Stimulated activated CD4-positive, alpha-beta T cell treated with anti-CD3 and anti-CD28 coated beads, TNF-alpha, amount 100 ng/mL, for 4 hours (primary cell): Measurements from ENCODE around the gene TSR3.
A peak's percentile ranks its signal among the peaks of the same experiment; 100 is the strongest.

ENCODE experiments used
- DNase-seq, 3 experiments: peaks; one replicate each; pipeline ENCODE4 v3.0.0-alpha.2; 2020; ENCODE audit warnings: low read depth in 3 of 3

Gene TSR3

DNA sequence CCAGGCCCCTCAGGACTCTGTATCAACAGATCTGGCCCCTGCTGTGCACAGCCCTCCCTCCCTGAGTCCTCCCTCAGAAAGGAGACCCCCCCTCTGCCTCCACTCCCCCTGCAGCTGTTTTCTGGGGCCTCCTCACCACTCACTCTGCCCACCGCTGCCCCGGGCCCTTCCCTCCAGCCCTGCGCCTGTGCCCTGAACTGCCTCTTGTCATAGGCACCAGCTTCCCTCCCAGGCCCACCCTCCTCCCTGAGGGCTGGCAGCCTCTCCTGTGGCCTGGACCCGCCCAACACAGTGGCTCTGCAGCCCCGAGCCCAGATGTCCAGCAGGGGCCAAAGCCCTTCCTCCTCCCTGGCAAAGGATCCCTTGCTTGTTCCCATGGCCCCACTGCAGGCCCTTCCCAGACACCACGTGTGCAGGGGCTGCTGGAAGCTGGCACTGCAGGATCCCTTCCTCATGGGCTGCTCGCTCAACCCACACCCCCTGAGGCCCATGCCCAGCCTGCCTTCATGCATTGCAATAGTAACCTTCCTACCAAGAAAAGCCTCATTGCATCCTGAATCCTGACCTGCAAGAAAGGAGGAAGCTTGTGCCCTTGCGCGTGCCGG lies 25.8 kb upstream of the TSR3 start:
- DNase-seq, result no peak

GRCh38 chr16:1375741-1376410 lies 24.2 kb upstream of the TSR3 start:
- DNase-seq, result no peak

DNA sequence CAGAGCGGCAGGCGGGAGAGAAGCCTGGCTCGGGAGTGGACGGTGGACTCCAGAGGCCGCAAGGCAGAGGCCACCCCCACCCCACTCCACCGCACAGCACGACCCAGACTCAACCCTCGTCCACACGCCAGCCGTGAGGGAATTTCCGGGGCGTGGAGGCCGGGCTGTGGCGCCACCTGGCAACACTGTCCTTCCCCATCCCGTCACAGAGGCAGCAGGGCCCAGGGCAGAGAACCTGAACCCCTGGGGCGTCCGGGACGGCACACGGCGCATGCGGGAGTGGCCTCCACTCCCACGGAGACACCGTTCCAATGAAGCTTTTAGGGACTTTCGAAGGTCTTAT lies 23.6 kb upstream of the TSR3 start:
- no peak for DNase-seq

GRCh38 chr16:1374418-1375297 lies 23.0 kb upstream of the TSR3 start:
- DNase-seq, result no peak

DNA sequence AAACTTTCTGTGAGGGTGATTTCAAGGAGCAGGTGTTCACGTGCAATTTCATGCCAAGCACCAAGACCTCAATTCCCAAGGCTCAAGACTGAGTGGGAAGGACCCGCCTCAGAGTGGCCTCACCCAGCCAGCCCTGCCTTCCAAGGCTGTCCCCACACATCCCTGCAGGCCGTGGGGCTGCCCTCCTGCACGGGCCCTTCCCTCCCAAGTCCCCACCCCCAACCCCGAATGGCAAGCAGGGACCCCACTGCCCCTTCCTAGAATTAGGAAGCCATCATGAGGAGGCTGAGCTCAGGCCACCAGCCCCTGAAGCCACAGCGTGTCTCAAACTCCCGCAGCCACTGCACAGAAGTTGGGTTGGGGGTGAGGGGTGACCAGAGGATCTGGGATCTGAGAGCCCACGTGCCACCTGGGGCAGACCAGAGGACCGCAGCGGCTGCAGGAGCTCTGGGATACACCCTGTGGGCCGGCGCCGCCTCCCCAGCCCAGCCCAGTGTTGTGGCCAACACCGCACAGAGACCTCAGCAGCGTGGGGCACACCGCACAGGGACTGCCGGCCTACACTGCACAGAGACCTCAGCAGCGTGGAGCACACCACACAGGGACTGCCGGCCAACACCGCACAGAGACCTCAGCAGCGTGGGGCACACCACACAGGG lies 20.7 kb upstream of the TSR3 start:
- no peak for DNase-seq

DNA sequence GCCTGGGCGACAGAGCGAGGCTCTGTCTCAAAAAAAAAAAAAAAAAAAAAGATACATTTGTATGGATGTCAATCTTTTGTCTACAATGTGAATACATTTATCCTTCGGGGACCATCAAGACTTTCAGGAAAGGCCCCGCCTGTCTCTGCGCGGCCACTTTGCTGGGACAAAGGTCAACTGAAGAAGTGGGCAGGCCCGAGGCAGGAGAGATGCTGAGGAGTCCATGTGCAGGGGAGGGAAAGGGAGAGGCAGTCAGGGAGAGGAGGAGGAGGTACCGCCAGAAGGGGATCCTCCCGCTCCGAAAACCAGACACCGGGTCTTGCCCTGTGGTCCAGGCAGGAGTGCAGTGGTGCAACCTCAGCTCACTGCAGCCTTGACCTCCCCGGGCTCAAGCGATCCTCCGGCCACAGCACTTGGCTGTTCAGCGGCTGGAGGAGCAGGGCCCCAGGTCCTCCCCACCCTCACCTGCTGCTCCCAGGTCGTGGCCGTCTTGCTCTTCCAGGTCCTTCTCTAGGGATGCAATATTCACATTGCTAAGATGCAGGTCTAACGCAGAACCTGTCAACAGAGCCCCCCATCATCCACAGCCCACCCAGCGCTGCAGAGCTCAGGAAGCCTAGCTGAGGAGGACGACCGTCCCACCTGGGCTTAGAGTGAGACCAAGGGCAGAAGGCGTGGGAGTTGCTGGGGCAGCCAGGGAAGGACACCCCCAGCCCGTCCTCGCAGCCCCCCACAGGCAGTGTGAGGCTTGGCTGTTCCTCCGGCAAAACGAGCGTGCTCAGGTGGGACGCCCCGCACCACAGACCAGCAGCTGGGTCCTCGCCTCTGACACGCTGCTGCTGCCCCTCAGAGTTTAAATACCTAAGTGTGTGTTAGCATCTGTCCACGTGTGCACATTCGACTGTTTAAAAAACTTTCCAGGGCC lies 19.6 kb upstream of the TSR3 start:
- no peak for DNase-seq

- DNase-seq, result no peak
Measured at GRCh38 chr16:1367486-1368174, 16.0 kb upstream of the TSR3 start.

GRCh38 chr16:1366712-1367299 lies 15.1 kb upstream of the TSR3 start:
- DNase-seq, result no peak

- DNase-seq, result no peak
Measured at GRCh38 chr16:1366060-1366711, 14.5 kb upstream of the TSR3 start.

DNA sequence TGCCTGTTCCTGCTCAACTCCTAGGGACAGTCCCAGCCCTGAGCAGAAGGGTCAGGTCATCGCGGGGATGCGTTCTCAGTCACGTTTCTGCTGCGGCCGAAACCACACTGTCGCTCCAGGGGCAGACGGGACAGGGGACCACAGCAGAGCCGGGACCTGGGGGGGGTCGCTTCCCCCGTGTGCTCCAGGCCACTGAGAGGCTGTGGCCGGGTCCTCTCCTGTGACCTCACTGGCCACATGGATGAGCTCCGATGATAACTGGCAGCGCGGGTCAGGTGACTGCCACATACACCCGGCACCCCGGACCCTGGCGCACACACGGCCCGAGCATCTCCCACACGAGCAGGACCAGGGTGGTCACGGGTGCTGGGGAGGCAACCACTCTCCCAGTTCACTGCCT lies 12.8 kb upstream of the TSR3 start:
- DNase-seq, result no peak

GRCh38 chr16:1363501-1364041 lies 11.9 kb upstream of the TSR3 start:
- peak; percentile 50 to 54 (median 52) for DNase-seq

- no peak for DNase-seq
Measured at GRCh38 chr16:1362807-1363206, 11.1 kb upstream of the TSR3 start.

- DNase-seq, result no peak
Measured at GRCh38 chr16:1361685-1362360, 10.1 kb upstream of the TSR3 start.

DNA sequence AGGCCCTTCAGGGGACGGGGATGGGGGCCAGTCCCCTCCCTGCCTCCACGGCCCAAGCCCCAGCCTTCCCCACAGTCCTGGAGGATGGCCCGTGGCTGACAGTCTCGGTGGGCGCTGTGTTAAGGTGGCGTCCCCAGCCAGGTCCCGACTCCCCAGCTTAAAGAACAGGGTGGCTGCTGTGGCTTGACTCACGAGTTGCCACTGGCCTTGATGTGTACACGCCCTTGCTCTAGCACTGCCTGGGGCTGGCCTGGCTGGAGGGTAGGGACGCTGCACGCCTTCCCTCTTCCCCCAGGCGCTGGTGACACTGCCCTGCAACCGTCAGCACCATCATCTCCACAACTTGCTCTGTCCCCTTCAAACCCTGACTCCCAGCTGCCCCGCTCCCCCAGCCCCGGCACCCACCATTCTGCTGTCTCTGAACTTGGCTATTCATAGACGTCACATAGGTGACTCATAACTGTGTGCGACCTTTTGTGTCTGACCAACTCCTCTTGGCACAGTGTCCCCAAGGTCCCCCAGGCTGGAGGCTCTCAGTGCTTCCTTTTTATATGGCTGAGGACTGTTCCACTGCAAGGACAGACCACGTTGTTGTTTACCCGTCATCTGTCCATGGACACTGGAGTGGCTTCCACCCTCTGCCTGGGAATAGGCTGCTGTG lies 6.4 kb upstream of the TSR3 start:
- DNase-seq, result no peak

GRCh38 chr16:1356061-1356900 lies 4.6 kb upstream of the TSR3 start:
- no peak for DNase-seq

DNA sequence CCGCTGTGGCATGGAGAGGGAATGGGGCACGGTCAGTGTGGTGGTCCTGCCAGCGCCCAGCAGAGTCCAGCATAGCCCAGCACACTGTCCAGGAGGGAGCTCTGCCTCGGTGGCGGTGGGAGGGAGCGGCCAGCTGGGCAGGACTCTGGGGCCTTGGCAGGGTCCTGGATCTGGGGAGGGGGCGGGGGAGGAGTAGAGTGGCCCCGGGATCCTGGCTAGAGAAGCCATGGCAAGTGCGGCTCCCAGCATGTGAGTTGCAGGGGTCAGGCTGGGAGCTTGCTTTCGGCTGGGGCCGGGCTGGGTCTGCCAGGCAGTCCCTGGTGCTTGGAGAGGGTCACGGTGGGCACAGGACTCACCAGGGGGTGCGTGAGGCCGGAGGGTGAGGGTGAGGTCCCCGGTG lies 3.9 kb upstream of the TSR3 start:
- DNase-seq, result no peak

- no peak for DNase-seq
Measured at GRCh38 chr16:1354815-1355540, 3.3 kb upstream of the TSR3 start.
